Astrocyte (in vitro differentiated cells and primary cell): ENCODE data around the gene PTPRN2. TPM values are rescaled to one million over a fixed set of nuclear protein-coding genes. Genes with fewer than 3 reads are reported as not detected.

Experiments
- DNase-seq: peaks from one replicate; pipeline ENCODE4 v3.0.0-alpha.2; 2010; ENCODE audit warnings: low read depth
- FAIRE-seq: peaks from 2 replicates; lab custom pipeline; 2011; peaks lifted over from hg19 to GRCh38; lab: Jason Lieb, UNC
- H2AFZ ChIP-seq: 2 replicates; pipeline ENCODE4 v1.6.0; 2012; ENCODE audit warnings: low read depth, low read length, inconsistent platforms
- H3K27ac ChIP-seq: 2 replicates; pipeline ENCODE4 v1.5.1; 2011; ENCODE audit warnings: low read depth, low read length, inconsistent platforms
- H3K27me3 ChIP-seq: 2 replicates; pipeline ENCODE4 v1.6.0; 2011; ENCODE audit warnings: low read length, inconsistent platforms; ENCODE audit not compliant: insufficient read depth
- H3K36me3 ChIP-seq: 2 replicates; pipeline ENCODE4 v1.5.1; 2011; ENCODE audit warnings: low read length, inconsistent platforms; ENCODE audit not compliant: insufficient read depth
- H3K4me1 ChIP-seq: 2 replicates; pipeline ENCODE4 v1.5.1; 2011; ENCODE audit warnings: low read length, inconsistent platforms; ENCODE audit not compliant: insufficient read depth
- H3K4me2 ChIP-seq: 2 replicates; pipeline ENCODE4 v1.6.0; 2012; ENCODE audit warnings: low read length, inconsistent platforms
- H3K4me3 ChIP-seq: 2 replicates; pipeline ENCODE4 v1.5.1; 2011; ENCODE audit warnings: low read depth, mild to moderate bottlenecking, low read length, inconsistent platforms; ENCODE audit not compliant: insufficient read depth
- H3K79me2 ChIP-seq: 2 replicates; pipeline ENCODE4 v1.6.0; 2012; ENCODE audit warnings: mild to moderate bottlenecking, low read length, inconsistent platforms; ENCODE audit not compliant: insufficient read depth
- H3K9ac ChIP-seq: 2 replicates; pipeline ENCODE4 v1.6.0; 2012; ENCODE audit warnings: mild to moderate bottlenecking, low read length, inconsistent platforms
- H3K9me3 ChIP-seq: 2 replicates; pipeline ENCODE4 v1.5.1; 2012; ENCODE audit warnings: low read depth, mild to moderate bottlenecking, low read length, inconsistent platforms; ENCODE audit not compliant: insufficient read depth
- H4K20me1 ChIP-seq: 2 replicates; pipeline ENCODE4 v1.6.0; 2012; ENCODE audit warnings: low read length, inconsistent platforms; ENCODE audit not compliant: insufficient read depth
- H3K27ac Mint-ChIP-seq: one replicate; pipeline ENCODE4 v1.8.0; 2021; ENCODE audit warnings: mild to moderate bottlenecking, mixed read lengths; ENCODE audit not compliant: unreplicated experiment
- H3K27me3 Mint-ChIP-seq: one replicate; pipeline ENCODE4 v1.8.0; 2021; ENCODE audit warnings: low read depth, mixed read lengths; ENCODE audit not compliant: unreplicated experiment
- H3K36me3 Mint-ChIP-seq: one replicate; pipeline ENCODE4 v1.8.0; 2021; ENCODE audit warnings: low read depth, mixed read lengths; ENCODE audit not compliant: unreplicated experiment
- H3K4me1 Mint-ChIP-seq: one replicate; pipeline ENCODE4 v1.8.0; 2021; ENCODE audit warnings: low read depth, mixed read lengths; ENCODE audit not compliant: unreplicated experiment
- H3K4me3 Mint-ChIP-seq: one replicate; pipeline ENCODE4 v1.8.0; 2021; ENCODE audit warnings: mild to moderate bottlenecking, moderate library complexity, mixed read lengths; ENCODE audit not compliant: unreplicated experiment
- H3K9me3 Mint-ChIP-seq: one replicate; pipeline ENCODE4 v1.8.0; 2021; ENCODE audit warnings: mild to moderate bottlenecking, mixed read lengths; ENCODE audit not compliant: unreplicated experiment
- CTCF ChIP-seq: IDR thresholded peaks from 2 replicates; pipeline ENCODE4 v1.5.1; 2011; ENCODE audit warnings: low read depth, mild to moderate bottlenecking, inconsistent platforms, low read length, moderate library complexity; ENCODE audit not compliant: insufficient read depth
- EZH2 ChIP-seq: IDR thresholded peaks from 2 replicates; pipeline ENCODE4 v1.6.1; 2012; ENCODE audit warnings: mild to moderate bottlenecking, low read length, inconsistent platforms; ENCODE audit not compliant: insufficient read depth
- total RNA-seq: library from RNA; stranded (reverse); gene quantifications from 2 replicates; pipeline ENCODE4 v1.2.1, GENCODE V29; 2021

The PTPRN2 gene
- total RNA-seq, 1 donor from 2014 or later = 0.09 TPM

DNA sequence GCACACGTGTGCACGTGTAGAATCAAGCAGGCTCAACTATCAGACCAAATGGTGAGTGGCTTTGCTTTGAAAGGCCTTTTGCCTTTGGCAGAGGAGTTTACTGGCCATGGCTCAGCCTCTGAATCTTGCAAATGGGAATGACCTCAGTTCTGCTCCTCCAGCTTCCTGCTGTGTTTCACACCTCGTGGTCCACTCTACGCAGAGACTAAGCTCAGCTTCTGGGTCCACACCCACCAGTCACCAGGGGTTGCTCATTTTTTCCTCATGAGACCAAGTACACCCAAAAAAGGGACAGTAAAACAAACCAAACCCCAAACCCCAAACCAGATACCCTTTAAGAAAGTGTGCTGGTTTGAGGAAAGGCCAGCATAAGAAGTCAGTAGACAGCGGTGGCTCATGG, 1014.4 kb downstream of the PTPRN2 start:
- no peak overlapping the region for H3K27ac ChIP-seq
- no peaks in the 10 kb centered on the region for H3K27me3 ChIP-seq
- Mint-ChIP-seq H3K27ac (no peak overlapping the region), H3K27me3 (no peaks in the 10 kb centered on the region), H3K4me1 (no peaks in the 10 kb centered on the region), H3K36me3 (no peaks in the 10 kb centered on the region), H3K9me3 (peaks cover 22% of the 10 kb centered on the region), H3K4me3 (no peak overlapping the region)
- peaks cover 24% of the 10 kb centered on the region for H3K4me1 ChIP-seq
- FAIRE-seq (no peak), DNase-seq (no peak)
- H3K9me3 ChIP-seq = no peaks in the 10 kb centered on the region
- no peak overlapping the region for H3K9ac ChIP-seq
- TF ChIP-seq EZH2 = no peak
- TF ChIP-seq CTCF = no peak
- no peak overlapping the region for H3K4me3 ChIP-seq
- no peak overlapping the region for H2AFZ ChIP-seq
- no peaks in the 10 kb centered on the region for H3K36me3 ChIP-seq
- H3K79me2 ChIP-seq = peaks cover 1% of the 10 kb centered on the region
- H4K20me1 ChIP-seq = no peaks in the 10 kb centered on the region
- H3K4me2 ChIP-seq = no peak overlapping the region

DNA sequence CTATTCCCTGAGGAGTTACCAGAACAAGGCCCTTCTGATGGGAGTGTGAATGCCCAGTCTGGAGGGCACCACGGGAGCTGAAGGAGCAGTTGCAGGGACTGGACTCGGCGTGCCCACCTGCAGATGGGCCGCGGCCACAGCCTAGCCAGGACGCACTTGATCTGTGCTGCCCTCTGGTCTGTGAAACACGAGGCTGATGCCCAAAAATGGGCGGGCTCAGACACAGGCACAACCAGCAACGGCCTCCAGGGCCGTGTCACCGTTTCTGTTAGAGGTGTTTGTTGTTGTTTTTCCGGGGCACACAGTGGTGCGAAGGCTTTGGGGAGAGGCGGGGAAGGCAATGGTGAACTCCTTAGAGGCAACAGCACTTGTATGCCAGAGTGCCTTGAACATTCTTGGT, 1015.0 kb downstream of the PTPRN2 start:
- H3K27me3 Mint-ChIP-seq = no peaks in the 10 kb centered on the region
- Histone ChIP-seq H3K27ac (no peak overlapping the region), H3K4me3 (no peak overlapping the region), H3K27me3 (no peaks in the 10 kb centered on the region), H2AFZ (no peak overlapping the region), H3K79me2 (peaks cover 4% of the 10 kb centered on the region), H3K36me3 (no peaks in the 10 kb centered on the region), H3K9ac (no peak overlapping the region), H4K20me1 (no peaks in the 10 kb centered on the region), H3K4me2 (no peak overlapping the region), H3K9me3 (no peaks in the 10 kb centered on the region), H3K4me1 (peaks cover 29% of the 10 kb centered on the region)
- no peak overlapping the region for H3K4me3 Mint-ChIP-seq
- DNase-seq (no peak), FAIRE-seq (no peak)
- no peak overlapping the region for H3K27ac Mint-ChIP-seq
- no peaks in the 10 kb centered on the region for H3K36me3 Mint-ChIP-seq
- no peaks in the 10 kb centered on the region for H3K4me1 Mint-ChIP-seq
- TF ChIP-seq EZH2 (no peak), CTCF (no peak)
- peaks cover 22% of the 10 kb centered on the region for H3K9me3 Mint-ChIP-seq

DNA sequence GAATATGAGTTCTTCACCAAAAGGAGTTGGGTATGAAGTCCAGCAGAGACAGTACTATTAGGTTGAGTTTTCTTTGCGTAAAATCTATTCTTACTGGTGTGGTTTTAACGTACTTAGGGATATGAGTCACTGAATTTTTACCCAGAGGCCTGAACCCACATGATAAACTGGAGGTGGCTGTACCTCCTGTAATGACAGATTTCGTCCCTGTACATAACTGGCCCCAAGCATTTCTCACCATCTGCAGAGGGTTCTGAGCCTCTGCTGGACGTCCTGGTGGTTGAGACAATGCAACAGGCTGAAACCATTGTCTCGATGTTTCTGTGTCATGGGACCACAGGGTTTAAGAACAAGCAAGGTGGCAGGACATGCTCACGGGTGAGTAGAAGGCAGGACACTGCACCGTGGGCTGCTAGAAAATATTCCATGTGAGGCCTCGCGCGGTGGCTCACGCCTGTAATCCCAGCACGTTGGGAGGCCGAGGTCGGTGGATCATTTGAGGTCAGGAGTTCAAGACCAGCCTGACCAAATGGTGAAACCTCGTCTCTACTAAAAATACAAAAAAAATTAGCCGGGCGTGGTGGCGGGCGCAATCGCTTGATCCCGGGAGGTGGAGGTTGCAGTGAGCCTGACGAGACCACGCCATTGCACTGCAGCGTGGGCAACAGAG, 1017.0 kb downstream of the PTPRN2 start:
- Histone ChIP-seq H3K4me1 (peaks cover 32% of the 10 kb centered on the region), H3K4me3 (no peak overlapping the region), H2AFZ (no peak overlapping the region), H3K9ac (no peak overlapping the region), H3K9me3 (no peaks in the 10 kb centered on the region), H3K79me2 (peaks cover 4% of the 10 kb centered on the region), H3K36me3 (no peaks in the 10 kb centered on the region), H4K20me1 (no peaks in the 10 kb centered on the region), H3K4me2 (peak overlapping the region; percentile 92), H3K27me3 (no peaks in the 10 kb centered on the region), H3K27ac (peak overlapping the region; percentile 3)
- Mint-ChIP-seq H3K9me3 (peaks cover 17% of the 10 kb centered on the region), H3K27ac (no peak overlapping the region), H3K27me3 (no peaks in the 10 kb centered on the region), H3K4me3 (no peak overlapping the region), H3K36me3 (no peaks in the 10 kb centered on the region), H3K4me1 (no peaks in the 10 kb centered on the region)
- no peak for FAIRE-seq
- TF ChIP-seq CTCF = no peak
- TF ChIP-seq EZH2 = no peak
- DNase-seq = peak; percentile 83
